ENCODE results near the gene HSPB9.
A peak's percentile ranks its signal among the peaks of the same experiment; 100 is the strongest.

GRCh38 chr17:42116705-42117396 lies 5.8 kb upstream of the HSPB9 start:
- TF ChIP-seq CTCF (IDR thresholded peaks at IDR 0.05; ENCODE audit: insufficient read depth, low read depth, low read length) (peak; percentile 72), EZH2 (IDR thresholded peaks at IDR 0.05; ENCODE audit: insufficient read depth, low read length) (no peak)
